Midbrain (tissue), 1 donor: ENCODE measurements around the gene ITGA3.

ENCODE experiments used
- DNase-seq: peaks from one replicate; lab custom pipeline; 2025; lab: John Stamatoyannopoulos, UW

ITGA3 gene

DNA sequence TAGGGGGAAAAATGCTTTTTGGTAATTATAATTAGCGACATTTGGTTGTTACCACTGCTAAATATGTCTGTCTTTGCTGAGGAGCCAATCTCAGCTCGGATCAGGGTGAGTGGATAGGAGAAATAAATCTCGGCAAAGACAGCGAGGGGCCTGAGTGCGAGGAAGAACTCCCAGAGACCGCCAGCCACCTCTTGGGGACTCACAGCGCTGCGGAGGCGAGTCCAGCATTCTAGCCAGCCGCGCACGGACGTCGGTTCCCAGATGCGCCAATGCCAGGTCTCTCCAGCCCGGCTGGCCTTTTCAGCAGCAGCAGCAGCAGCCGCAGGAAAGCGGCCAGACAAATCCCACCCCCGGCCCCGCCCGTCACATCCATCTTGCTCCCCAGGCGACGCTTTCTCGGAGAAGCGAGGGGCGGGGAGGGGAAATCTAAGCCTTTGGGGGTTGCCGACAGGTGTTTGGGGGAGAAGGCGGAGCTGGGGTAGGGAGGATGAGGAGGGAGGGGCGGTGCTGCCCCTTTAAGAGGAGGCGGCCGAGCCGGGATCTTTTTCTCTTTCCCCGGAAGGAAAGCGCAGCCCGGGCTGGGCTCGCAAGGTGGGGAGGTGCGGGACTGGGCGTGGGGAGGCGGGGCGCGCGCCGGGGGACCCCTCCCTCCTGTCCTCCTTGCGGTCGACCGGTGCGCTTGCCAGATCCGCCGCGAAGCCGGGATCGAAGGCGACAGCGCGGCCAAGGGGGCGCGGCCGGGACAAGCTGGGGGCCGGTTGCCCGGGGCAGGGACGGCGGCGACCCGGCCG is at the start of gene ITGA3:
Gene ITGA3, plus strand, starts transcription at position 685 of the 791 bp plus-strand sequence. CDS start 330 bp downstream, outside the sequence.
- DNase-seq = peak; percentile 59

- DNase-seq = no peak
Measured at GRCh38 chr17:50009282-50009681, 46.6 kb upstream of the ITGA3 start.

GRCh38 chr17:50013079-50013478 is 42.8 kb upstream of the ITGA3 start:
- no peak for DNase-seq

GRCh38 chr17:50014471-50015088 is 41.3 kb upstream of the ITGA3 start:
- no peak for DNase-seq

DNA sequence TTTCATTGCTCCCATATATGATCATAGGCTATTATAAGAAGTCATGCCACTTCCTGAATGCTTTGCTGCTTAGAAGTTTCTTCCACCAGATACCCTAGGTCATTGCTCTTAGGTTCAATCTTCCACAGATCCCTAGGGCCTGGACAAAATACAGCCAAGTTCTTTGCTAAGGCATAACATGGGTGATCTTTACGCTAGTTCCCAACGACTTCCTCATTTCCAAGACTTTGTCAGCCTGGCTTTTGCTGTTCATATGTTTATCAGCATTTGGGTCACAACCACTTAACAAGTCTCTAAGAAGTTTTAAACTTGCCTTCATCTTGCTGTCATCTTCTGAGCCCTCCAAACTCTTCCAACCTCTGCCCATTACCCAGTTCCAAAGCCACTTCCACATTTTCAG is 40.8 kb upstream of the ITGA3 start:
- DNase-seq = no peak

- DNase-seq = no peak
Measured at GRCh38 chr17:50018909-50019308, 37.0 kb upstream of the ITGA3 start.

- no peak for DNase-seq
Measured at GRCh38 chr17:50020841-50021599, 34.9 kb upstream of the ITGA3 start.

DNA sequence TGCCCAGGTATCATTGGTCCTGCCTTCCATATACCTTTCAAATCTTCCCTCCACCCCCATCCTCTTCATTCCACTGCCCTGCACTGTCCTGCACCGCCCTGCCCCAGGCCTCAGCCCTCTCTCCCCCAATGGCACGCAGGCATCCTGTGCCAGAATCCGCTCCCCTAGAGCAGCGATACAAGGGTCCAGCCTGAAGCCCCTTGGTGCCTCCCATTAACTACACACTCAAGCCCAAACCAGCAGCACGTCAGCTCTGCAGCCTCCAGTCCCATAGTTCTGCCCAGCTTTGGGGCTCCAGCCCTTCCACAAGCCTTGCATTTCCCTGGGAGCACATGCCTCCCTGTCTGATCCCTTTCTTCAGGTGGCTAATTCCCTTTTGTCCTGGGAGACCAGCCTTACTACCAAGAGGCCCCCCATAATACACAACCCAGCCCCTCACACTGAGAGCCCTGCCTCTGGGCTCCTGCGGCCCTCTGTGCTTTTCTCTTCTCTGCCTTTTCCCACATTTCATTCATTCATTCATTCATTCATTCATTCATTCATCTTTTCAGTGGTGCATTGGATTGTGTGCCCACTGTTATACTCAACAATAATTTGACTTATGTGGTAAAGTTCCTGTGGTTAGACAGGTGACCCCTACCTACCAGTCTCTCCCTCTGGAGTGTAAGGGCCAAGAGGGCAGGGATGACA is 34.1 kb upstream of the ITGA3 start:
- DNase-seq = no peak

DNA sequence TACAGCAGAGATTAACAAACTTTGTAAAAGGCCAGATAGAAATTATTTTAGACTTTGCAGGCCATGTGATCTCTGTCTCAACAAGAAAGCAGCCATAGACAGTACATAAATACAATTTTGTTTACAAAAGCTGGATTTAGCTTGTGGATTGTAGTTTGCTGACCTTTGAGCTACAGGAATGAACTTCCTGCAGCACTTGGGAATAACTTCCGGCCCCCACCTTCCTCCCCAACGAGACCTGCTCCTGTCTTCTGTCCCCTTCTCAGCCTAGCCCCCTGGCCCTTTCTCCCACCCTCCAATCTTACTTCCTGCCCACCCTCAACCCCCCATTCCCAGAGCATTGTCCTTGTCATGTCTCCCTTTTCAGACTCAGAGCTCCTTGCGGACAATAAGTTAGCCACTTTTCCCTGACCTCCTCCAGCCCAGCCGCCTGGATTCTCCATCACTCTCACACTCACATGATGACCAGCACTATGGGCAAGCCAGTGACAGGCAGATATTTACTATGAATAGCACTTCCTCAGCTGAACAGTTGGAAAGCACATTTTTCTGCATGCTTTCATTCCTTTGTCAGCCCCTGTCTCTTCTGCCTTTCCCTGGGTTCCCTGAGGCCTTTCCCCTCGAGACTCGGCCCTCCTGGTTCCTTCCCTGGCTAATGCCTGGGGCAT is 33.3 kb upstream of the ITGA3 start:
- DNase-seq = no peak

DNA sequence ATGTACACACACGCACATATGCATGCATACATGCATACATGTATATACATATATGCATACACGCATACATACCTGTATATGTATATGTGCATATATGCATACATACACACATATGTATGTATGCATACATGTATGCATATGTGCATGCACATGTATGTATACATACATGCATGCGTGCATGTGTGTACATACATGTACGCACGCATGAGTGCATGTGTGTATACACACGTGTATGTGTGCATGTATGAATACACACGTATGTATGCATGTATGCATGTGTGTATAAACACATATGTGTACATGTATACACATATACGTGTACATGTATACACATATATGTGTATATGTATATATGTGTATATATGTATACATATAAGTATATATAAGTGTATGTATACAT is 32.4 kb upstream of the ITGA3 start:
- no peak for DNase-seq

DNA sequence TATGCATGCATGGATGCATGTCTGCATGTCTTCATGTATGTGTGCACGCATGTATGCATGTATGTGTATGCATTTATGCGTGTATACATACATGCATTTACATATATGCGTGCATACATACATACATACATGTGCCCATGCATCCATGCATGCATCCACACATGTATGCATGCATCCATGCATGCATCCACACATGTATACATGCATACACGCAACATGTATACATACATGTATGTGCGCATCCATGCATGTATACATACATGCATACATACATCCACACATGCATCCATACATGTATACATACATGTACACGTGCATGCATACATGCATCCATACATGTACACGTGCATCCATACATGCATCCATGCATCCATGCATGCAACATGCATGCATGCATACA is 31.1 kb upstream of the ITGA3 start:
- DNase-seq = no peak

DNA sequence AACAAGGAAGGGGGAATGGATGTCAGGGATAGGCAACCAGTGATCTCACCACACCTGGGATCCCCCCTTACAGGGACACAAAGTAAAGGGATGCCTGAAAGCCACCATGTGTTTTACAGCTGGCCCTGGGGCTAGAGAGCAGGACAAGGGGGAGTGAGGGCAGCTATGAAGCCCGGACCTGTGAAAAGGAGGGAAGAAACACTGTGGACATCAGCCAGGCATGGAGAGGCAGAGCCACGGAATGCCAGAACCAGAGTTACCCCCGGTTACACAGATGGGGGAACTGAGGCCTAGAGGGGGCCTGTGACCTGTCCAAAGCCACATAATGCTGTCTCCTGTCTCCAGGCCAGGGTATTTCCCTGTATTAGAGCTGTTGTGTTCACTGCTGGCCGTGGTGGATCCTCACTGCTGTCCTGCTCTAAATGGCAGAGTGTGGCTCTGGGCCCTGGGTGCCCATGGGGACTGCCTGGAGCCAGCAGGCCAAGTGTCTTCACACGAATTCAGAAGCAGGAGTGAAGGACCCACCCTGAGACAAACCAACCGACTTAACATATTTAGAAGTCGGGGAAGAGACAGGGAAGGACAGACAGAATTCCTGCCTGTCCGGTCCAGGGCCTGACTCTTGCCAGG is 29.7 kb upstream of the ITGA3 start:
- DNase-seq = no peak

GRCh38 chr17:50026837-50027171 is 29.1 kb upstream of the ITGA3 start:
- peak; percentile 82 for DNase-seq

DNA sequence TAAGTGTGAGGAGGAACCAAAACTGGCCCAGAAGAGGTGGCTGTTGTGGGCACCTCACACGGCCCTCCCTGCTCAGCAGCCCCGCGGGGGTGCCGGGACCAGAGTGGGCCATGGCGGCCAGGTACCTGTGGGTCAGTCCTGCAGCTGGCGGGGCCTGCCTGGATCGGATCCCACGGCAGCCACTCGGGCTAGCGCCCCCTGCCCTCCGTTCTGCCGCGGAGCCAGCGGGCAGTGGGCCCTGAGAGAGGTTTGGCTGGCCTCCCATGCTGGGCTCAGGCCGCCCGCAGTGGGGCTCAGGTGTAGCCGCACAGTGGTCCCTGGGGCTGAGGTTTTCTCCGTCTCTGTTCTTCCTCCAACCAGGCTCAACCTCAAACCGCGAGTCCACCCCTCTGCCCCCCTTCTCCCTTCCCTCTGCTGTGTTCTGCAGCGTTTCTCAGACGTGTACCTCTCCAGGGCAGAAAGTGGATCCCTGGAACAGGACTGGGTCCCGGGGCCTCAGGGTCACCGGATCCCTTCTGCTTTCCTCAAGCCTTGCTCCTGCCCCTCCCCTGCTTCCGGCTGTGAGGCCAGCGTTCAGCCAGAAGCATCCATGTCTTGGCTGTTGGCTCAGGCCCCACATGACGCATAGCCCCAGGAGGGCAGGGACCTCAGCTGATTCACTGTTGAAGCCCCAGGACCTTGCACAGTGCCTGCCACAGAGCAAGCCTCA is 28.6 kb upstream of the ITGA3 start:
- DNase-seq = no peak

DNA sequence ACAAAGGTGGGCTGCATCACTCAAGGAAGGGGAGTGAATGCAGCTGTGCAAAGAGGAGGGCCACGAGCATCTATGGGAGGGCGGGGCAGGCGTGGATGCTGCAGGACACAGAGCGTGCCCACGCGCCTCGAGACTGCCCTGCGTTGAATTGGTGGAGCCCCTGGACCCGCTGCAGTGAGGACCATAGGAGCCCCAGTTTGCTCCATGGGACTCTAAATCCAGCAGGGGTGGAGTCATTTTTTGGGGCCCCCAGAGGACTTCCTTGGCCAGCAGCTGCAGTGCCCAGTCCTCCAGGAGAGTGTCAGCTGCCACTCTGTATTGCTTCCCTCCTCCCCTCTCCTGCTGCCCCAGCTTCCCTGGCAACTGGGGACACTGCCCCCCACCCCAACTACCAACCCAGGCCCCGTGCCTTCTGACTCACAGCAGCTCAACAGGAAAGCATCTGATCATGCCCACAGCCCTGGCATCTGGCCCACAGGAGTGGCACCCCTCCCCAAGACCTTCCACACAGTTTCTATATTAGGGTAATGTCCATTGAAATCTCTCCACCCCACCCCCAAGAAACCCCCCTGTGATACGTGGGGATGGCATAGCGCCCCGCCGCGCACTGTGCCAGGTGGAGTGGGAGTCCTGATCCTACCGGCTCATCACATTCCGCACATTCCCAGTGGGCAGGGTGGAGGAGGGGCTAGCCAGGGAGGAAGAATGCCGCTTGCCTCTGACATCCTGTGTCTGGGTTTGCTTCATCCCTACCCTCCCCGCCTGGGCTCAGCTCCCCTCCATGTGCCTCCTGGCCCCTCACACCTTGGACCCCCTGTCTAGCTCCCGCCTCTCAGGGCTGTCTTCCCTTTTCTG is 27.8 kb upstream of the ITGA3 start:
- DNase-seq = no peak

- no peak for DNase-seq
Measured at GRCh38 chr17:50028736-50029120, 27.2 kb upstream of the ITGA3 start.

- no peak for DNase-seq
Measured at GRCh38 chr17:50029185-50029584, 26.7 kb upstream of the ITGA3 start.

- no peak for DNase-seq
Measured at GRCh38 chr17:50033316-50033715, 22.6 kb upstream of the ITGA3 start.

DNA sequence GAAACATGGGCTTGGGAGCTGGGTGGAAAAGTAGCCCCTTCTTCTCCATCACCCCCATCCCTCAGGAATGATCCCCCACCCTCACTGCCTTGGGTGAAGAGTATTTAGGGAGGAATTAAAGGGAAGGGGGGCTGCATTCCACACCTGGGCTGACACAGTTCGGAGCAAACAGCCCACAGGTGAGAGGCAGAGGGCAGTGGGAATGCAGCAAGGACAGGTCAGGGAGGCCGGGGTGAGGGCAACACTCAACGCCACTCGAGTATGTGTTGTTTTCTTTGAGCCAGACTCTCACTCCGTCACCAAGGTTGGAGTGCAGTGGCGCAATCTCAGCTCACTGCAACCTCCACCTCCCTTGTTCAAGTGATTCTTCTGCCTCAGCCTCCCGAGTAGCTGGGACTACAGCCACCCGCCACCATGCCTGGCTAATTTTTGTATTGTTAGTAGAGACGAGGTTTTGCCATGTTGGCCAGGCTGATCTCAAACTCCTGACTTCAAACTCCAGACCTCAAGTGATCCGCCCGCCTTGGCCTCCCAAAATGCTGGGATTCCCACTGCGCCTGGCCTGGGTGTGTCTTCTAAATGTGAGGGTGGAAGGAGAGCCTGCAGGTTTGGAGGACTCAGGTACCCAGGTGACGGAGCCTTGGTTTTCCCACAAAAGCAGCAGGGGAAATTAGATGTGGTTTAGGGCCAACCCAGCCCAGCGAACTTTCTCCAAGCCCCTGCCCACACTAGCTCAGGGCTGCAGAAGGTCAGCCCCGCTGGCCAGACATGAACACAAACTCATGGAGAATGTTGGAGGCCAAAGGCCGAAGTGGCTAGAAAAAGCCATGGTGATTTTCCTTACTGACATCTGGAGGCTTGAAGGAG is 21.2 kb upstream of the ITGA3 start:
- no peak for DNase-seq
